Upper lobe of left lung (tissue), 6 donors: Measurements from ENCODE around the gene DAGLB. TPM values are rescaled to one million over a fixed set of nuclear protein-coding genes. Genes with fewer than 3 reads are reported as not detected.

Experiments used
- ATAC-seq, 2 donors: fragments of 200-7000 bp; cut with Tn5 transposase; one replicate each; pipeline ENCODE4 v1.9.1; 2022; ENCODE audit warnings: mild to moderate bottlenecking in 2 of 2, moderate library complexity in 2 of 2; ENCODE audit not compliant: low FRiP score in 2 of 2
- DNase-seq, 2 donors: peaks; one replicate each; pipeline ENCODE4 v3.0.0-alpha.2; 2019 to 2020
- H3K27ac ChIP-seq, 4 donors: fragments of 200-600 bp; sonication (generic); one replicate each; pipeline ENCODE4 v1.5.1; 2016 to 2019
- H3K27me3 ChIP-seq, 4 donors: fragments of 200-600 bp; sonication (generic); one replicate each; pipeline ENCODE4 v1.5.1; 2017 to 2019
- H3K36me3 ChIP-seq, 4 donors: fragments of 200-600 bp; sonication (generic); one replicate each; pipeline ENCODE4 v1.5.1; 2016 to 2019
- H3K4me1 ChIP-seq, 4 donors: fragments of 200-600 bp; sonication (generic); one replicate each; pipeline ENCODE4 v1.5.1; 2018 to 2019
- H3K4me3 ChIP-seq, 4 donors: fragments of 200-600 bp; sonication (generic); one replicate each; pipeline ENCODE4 v1.5.1; 2017 to 2019; ENCODE audit warnings: mild to moderate bottlenecking in 2 of 4, moderate library complexity in 1 of 4
- H3K9me3 ChIP-seq, 4 donors: fragments of 200-600 bp; sonication (generic); one replicate each; pipeline ENCODE4 v1.5.1; 2018 to 2019
- CTCF ChIP-seq, 6 experiments: fragments of 450-650 bp in 4 of 6; fragments of 200-600 bp in 2 of 6; sonication (generic) in 2 of 6; IDR thresholded peaks; one replicate each; pipeline ENCODE4 v1.5.1; 2016 to 2019; ENCODE audit warnings: antibody characterized with exemption in 6 of 6
- EP300 ChIP-seq, 4 donors: sonication (generic); formaldehyde crosslinking; IDR thresholded peaks; one replicate each; pipeline ENCODE4 v1.5.1; 2017; ENCODE audit warnings: antibody characterized with exemption in 4 of 4, control low read depth in 2 of 4
- POLR2A ChIP-seq, 4 donors: fragments of 450-650 bp; IDR thresholded peaks; one replicate each; pipeline ENCODE4 v1.5.1; 2016 to 2017; ENCODE audit warnings: antibody characterized with exemption in 4 of 4, mild to moderate bottlenecking in 2 of 4
- POLR2AphosphoS5 ChIP-seq, 2 donors: sonication (generic); formaldehyde crosslinking; IDR thresholded peaks; one replicate each; pipeline ENCODE4 v1.5.1; 2017; ENCODE audit warnings: antibody characterized with exemption in 2 of 2
- WGBS, 2 donors: methylation state at CpG; one replicate each; pipeline ENCODE4 v1.1.5; 2017 to 2018; 5-methylcytosine and 5-hydroxymethylcytosine counted together
- total RNA-seq, 6 donors: library from RNA; depleted of rRNA in 4 of 6; stranded (reverse); fragments of >200 nt in 4 of 6; gene quantifications; one replicate each; pipeline versions ENCODE4 v1.1.0 to v1.2.1, GENCODE V29; 2016 to 2021
- donor health status: DM: no; HTN: no; CAD: no; lungs with moderate emphysema.
- donor health status: DM: no; HTN: yes; CAD: no; lungs with severe emphysema.

DAGLB gene
- total RNA-seq, result 10 to 100 TPM; 26.6 to 53.8 (median 36.7) TPM

GRCh38 chr7:6447581-6448199 is at the start of gene DAGLB:
DAGLB (minus strand) TSS chr7:6447954; CDS start chr7:6447842, 112 bp downstream.
- peak within 1 kb of the TSS; percentile 89 to 97 (median 92) for H3K27ac ChIP-seq
- ATAC-seq (peak; percentile 92 to 95), DNase-seq (peak; percentile 91 to 98)
- H3K4me1 ChIP-seq, result peaks cover 16 to 43% (median 32%) of the 10 kb centered on the region in 4 donors
- no peaks in the 10 kb centered on the region for H3K27me3 ChIP-seq
- peaks cover 0 to 25% (median 21%) of the 10 kb centered on the region in 4 donors for H3K36me3 ChIP-seq
- WGBS, 2 donors, result 0% methylated on average over 18 to 21 of the region's 61 CpGs
- TF ChIP-seq EP300 (IDR thresholded peaks at IDR 0.05), result no peak
- peak in 3 of 4 donors; percentile 59 to 93 (median 90) for TF ChIP-seq POLR2A (IDR thresholded peaks at IDR 0.05)
- peak in 1 of 6 experiments; percentile 19 for TF ChIP-seq CTCF (IDR thresholded peaks at IDR 0.05)
- peak; percentile 88 to 91 for TF ChIP-seq POLR2AphosphoS5 (IDR thresholded peaks at IDR 0.05)
- no peaks in the 10 kb centered on the region for H3K9me3 ChIP-seq
- peak within 1 kb of the TSS; percentile 56 to 97 (median 84) for H3K4me3 ChIP-seq

- Histone ChIP-seq H3K27me3 (no peaks in the 10 kb centered on the region), H3K27ac (no peak overlapping the region), H3K9me3 (no peaks in the 10 kb centered on the region), H3K4me1 (peaks cover 0 to under 1% (median 0%) of the 10 kb centered on the region in 4 donors), H3K36me3 (no peaks in the 10 kb centered on the region), H3K4me3 (no peak overlapping the region)
- no peak for DNase-seq
- TF ChIP-seq POLR2AphosphoS5 (IDR thresholded peaks at IDR 0.05), result no peak
- no peak for TF ChIP-seq POLR2A (IDR thresholded peaks at IDR 0.05)
- no peak for TF ChIP-seq CTCF (IDR thresholded peaks at IDR 0.05)
- TF ChIP-seq EP300 (IDR thresholded peaks at IDR 0.05), result no peak
- 95 to 100% methylated on average over 2 to 14 of the region's 14 CpGs for WGBS, 2 donors
- peak in 1 of 2 donors; percentile 27 for ATAC-seq
These were observed 49.8 kb upstream of the DAGLB start for GRCh38 chr7:6497637-6497905.

- TF ChIP-seq POLR2A (IDR thresholded peaks at IDR 0.05), result no peak
- no peak for TF ChIP-seq EP300 (IDR thresholded peaks at IDR 0.05)
- TF ChIP-seq CTCF (IDR thresholded peaks at IDR 0.05), result no peak
- TF ChIP-seq POLR2AphosphoS5 (IDR thresholded peaks at IDR 0.05), result no peak
- ATAC-seq, result no peak
- Histone ChIP-seq H3K4me3 (no peak overlapping the region), H3K36me3 (no peaks in the 10 kb centered on the region), H3K27me3 (no peaks in the 10 kb centered on the region), H3K9me3 (no peaks in the 10 kb centered on the region), H3K4me1 (no peaks in the 10 kb centered on the region), H3K27ac (no peak overlapping the region)
- DNase-seq, result no peak
- WGBS, 2 donors, result 79 to 82% methylated on average over 16 to 18 of the region's 19 CpGs
These were observed 49.3 kb upstream of the DAGLB start for GRCh38 chr7:6496842-6497636.

- DNase-seq (no peak), ATAC-seq (no peak)
- Histone ChIP-seq H3K9me3 (no peaks in the 10 kb centered on the region), H3K36me3 (no peaks in the 10 kb centered on the region), H3K27ac (no peak overlapping the region), H3K4me3 (no peak overlapping the region), H3K27me3 (no peaks in the 10 kb centered on the region), H3K4me1 (no peaks in the 10 kb centered on the region)
- no peak for TF ChIP-seq POLR2A (IDR thresholded peaks at IDR 0.05)
- no peak for TF ChIP-seq POLR2AphosphoS5 (IDR thresholded peaks at IDR 0.05)
- TF ChIP-seq EP300 (IDR thresholded peaks at IDR 0.05), result no peak
- no peak for TF ChIP-seq CTCF (IDR thresholded peaks at IDR 0.05)
- WGBS, 2 donors, result 90 to 93% methylated on average over 6 of the region's 6 CpGs
These were observed 48.0 kb upstream of the DAGLB start for GRCh38 chr7:6495597-6496262.
